Right lobe of liver (tissue), 4 donors: ENCODE results near the gene CDHR2.

ENCODE experiments used
- POLR2A ChIP-seq: fragments of 450-650 bp; IDR thresholded peaks from one replicate; pipeline ENCODE4 v1.6.1; 2017; ENCODE audit warnings: antibody characterized with exemption, mild to moderate bottlenecking
- TF ChIP-seq, protein P1 (sequence below), 4 donors: fragments of 200-600 bp in 3 of 4; fragments of 450-650 bp in 1 of 4; IDR thresholded peaks; one replicate each; pipeline versions ENCODE4 v1.5.1 to v1.8.0; 2016 to 2022; ENCODE audit warnings: antibody characterized with exemption in 4 of 4, mild to moderate bottlenecking in 2 of 4
- donor health status: DM: no; HTN: no; CAD: no.
- donor health status: DM: no; HTN: no; CAD: no.
- donor health status: DM: no; HTN: yes; CAD: no.

DNA sequence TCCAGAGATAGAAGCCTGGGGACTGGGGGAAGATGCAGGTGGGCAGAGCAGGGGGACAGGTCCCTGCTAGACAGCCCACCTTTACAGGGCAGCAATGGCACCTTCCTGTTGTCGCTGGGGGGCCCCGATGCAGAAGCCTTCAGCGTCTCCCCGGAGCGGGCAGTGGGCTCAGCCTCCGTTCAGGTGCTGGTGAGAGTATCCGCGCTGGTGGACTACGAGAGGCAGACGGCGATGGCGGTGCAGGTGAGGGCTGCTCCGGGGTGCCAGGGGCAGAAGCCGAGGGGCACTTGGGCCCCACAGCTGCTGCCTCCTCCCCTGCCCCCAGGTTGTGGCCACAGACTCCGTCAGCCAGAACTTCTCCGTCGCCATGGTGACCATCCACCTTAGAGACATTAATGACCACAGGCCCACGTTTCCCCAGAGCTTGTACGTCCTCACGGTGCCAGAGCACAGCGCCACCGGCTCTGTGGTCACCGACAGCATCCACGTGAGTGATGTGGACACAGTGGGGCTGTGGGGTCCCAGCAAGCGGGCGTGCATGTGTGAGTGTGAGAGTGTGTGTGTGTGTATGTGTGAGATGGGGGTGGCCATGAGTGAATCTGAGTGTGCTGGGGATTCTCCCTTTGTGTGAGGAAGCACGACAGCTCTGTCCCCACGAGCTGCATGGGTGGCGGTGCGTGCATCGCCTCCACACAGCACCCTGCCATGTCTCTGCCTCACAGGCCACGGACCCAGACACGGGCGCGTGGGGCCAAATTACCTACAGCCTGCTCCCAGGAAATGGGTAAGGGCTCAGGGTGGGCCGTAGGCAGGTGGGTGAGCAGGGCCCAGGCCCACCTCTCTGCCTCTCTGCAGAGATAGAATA is 28.4 kb downstream of the CDHR2 start:
- TF ChIP-seq, protein P1, sequence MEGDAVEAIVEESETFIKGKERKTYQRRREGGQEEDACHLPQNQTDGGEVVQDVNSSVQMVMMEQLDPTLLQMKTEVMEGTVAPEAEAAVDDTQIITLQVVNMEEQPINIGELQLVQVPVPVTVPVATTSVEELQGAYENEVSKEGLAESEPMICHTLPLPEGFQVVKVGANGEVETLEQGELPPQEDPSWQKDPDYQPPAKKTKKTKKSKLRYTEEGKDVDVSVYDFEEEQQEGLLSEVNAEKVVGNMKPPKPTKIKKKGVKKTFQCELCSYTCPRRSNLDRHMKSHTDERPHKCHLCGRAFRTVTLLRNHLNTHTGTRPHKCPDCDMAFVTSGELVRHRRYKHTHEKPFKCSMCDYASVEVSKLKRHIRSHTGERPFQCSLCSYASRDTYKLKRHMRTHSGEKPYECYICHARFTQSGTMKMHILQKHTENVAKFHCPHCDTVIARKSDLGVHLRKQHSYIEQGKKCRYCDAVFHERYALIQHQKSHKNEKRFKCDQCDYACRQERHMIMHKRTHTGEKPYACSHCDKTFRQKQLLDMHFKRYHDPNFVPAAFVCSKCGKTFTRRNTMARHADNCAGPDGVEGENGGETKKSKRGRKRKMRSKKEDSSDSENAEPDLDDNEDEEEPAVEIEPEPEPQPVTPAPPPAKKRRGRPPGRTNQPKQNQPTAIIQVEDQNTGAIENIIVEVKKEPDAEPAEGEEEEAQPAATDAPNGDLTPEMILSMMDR (IDR thresholded peaks at IDR 0.05) = no peak
- no peak for TF ChIP-seq POLR2A
